ENCODE data around the gene UTF1.

Gene UTF1

GRCh38 chr10:133196936-133197758, 32.9 kb upstream of the UTF1 start:
- no peak for DNase-seq (ENCODE audit: low read depth)

GRCh38 chr10:133197786-133198185, 32.2 kb upstream of the UTF1 start:
- no peak for DNase-seq (ENCODE audit: low read depth)

- no peak for DNase-seq (ENCODE audit: low read depth)
Measured at GRCh38 chr10:133198206-133198605, 31.8 kb upstream of the UTF1 start.

- DNase-seq (ENCODE audit: low read depth): no peak
Measured at GRCh38 chr10:133198621-133199487, 31.2 kb upstream of the UTF1 start.

- DNase-seq (ENCODE audit: low read depth): no peak
Measured at GRCh38 chr10:133199488-133199885, 30.5 kb upstream of the UTF1 start.

GRCh38 chr10:133199992-133200611, 29.9 kb upstream of the UTF1 start:
- no peak for DNase-seq (ENCODE audit: low read depth)

GRCh38 chr10:133200621-133201031, 29.4 kb upstream of the UTF1 start:
- no peak for DNase-seq (ENCODE audit: low read depth)

GRCh38 chr10:133201151-133201947, 28.7 kb upstream of the UTF1 start:
- DNase-seq (ENCODE audit: low read depth): no peak

- DNase-seq (ENCODE audit: low read depth): no peak
Measured at GRCh38 chr10:133201948-133202725, 27.9 kb upstream of the UTF1 start.

GRCh38 chr10:133202778-133203651, 27.0 kb upstream of the UTF1 start:
- DNase-seq (ENCODE audit: low read depth): no peak

- DNase-seq (ENCODE audit: low read depth): no peak
Measured at GRCh38 chr10:133203652-133204195, 26.3 kb upstream of the UTF1 start.

- DNase-seq (ENCODE audit: low read depth): no peak
Measured at GRCh38 chr10:133204226-133205015, 25.6 kb upstream of the UTF1 start.

GRCh38 chr10:133205146-133205545, 24.9 kb upstream of the UTF1 start:
- no peak for DNase-seq (ENCODE audit: low read depth)

- DNase-seq (ENCODE audit: low read depth): no peak
Measured at GRCh38 chr10:133206356-133207040, 23.5 kb upstream of the UTF1 start.

- no peak for DNase-seq (ENCODE audit: low read depth)
Measured at GRCh38 chr10:133207041-133207600, 22.9 kb upstream of the UTF1 start.

GRCh38 chr10:133207627-133208026, 22.4 kb upstream of the UTF1 start:
- DNase-seq (ENCODE audit: low read depth): no peak

GRCh38 chr10:133208466-133208865, 21.6 kb upstream of the UTF1 start:
- DNase-seq (ENCODE audit: low read depth): no peak

GRCh38 chr10:133209117-133209516, 20.9 kb upstream of the UTF1 start:
- no peak for DNase-seq (ENCODE audit: low read depth)

All from GM04503 (cell line).